HG03175 (cell line): ENCODE data around the gene ITIH4.

Source experiments
- ATAC-seq: cut with Tn5 transposase; IDR thresholded peaks from one replicate; pipeline ENCODE4 v1.9.1; 2021; ENCODE audit warnings: mild to moderate bottlenecking, moderate library complexity; ENCODE audit not compliant: unreplicated experiment

ITIH4 gene

DNA sequence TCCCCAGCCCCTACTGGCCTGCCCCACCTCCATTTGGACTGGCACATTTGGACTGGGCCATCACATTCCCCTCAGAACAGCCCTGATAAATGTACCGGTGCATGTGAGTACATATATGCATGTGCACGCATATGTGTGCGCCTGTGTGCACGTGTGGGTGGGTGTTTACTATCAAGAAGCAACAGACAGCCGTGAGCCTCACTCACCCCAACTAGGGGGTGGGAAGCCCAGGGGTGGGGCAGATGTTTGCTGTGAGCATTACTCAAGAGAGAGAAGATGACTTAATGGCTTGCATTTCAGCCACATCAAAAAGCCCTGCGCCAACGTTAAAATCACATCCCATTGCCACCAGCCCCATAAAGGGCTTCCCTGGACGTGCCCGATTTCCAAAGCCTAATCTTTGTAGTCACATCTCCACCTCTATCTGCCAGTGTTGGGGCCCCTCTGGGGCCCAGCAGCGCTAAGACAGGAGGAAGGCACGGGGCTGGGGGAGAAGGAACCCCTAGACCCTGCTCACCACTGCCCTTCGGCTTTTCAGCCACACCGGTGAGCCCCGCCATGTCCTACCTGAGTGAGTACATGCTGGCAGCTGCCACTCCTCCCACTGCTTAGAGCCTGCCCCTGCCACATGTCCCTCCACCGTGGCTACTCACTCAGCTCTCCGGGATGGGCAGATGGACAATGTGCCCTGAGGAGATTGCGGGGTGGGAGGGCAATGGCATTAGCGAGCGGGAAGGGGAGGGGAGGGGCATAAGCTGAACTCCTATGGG is 25.0 kb downstream of the ITIH4 start:
- no peak for ATAC-seq

DNA sequence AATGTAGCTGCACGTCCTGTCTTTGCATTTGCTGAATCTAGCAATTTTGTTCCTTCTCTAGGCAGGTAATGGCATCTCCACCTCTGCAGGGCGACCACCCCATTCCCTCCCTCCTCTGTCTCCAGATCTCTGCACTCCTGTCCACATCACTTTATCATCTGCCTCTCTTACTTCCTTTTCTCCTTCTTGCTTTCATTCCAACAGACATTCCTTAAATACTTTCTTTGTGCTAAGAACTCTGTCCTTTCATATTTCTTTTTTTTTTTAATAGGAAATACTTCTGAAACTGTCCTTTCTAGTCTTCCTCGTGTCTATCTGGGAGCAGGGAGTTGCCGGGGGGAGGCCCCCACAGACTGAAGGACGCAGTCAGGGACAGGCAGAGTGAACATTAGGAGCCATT is 28.6 kb downstream of the ITIH4 start:
- ATAC-seq, result no peak

DNA sequence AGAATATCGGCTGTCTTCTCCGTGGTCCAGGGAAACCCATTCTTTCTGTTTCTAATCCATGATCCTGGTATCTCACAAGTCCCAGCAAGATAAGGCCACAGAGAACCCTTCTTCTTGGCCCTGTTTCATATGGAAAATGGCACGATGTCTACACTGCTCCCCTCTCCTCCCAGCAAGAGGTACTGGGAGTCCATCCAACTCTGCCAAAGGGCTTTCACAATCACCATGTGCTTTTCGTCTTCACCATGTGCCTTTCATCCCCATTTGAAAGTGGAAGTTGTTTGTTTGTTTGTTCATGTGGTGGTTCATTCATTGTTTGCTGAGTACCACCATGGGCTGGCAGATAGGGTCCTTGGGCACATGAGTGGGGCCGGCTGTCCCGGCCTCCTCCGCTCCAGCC is 30.4 kb downstream of the ITIH4 start:
- ATAC-seq, result no peak

DNA sequence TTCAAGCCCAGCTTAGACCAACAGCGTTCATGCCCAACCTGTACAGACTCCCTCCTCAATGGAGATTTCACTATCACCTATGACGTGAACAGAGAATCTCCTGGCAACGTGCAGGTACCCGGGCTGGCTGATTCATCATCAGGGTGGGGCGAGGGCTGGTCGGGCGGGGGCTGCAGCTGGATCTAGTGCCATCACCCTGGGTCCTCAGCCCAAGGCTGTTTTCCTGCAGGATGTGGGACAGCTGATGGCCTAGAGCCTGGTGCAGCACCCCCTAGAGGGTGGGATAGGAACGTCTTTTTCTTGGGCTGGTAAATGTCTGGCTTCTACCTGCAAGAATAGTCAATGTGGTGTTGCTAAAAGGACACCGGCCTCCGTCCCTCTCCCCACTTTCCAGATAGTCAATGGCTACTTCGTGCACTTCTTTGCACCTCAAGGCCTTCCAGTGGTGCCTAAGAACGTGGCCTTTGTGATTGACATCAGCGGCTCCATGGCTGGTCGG is 31.4 kb downstream of the ITIH4 start:
- ATAC-seq, result no peak

DNA sequence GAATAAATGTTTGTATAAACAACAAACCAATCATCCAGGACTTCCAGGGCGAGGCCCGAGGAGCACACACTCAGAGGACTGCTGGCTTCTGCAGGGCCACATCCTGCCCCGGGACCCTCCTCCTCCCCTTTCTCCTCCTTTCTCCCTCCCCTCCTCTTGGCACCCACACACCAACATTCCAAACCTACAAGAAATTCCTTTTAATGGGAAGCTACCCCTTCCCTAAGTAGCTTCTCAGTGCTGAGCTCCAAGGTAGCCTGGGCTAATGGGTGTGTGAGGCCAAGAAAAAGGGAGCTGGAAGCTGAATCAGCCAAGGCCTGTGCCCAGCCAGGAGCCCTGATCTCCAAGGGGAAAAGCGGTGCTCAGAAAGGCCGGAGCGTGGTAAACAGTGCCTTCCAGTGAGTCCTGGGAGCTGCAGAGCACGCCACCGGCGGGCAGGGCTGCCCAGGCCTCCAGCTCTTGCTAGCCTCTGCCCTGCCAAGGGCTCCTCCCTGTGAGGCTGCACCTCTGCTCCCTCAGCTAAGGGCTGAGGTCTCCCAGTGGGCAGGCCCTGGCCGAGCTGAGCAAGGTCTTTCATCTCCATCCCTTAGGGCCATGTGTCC is 32.0 kb downstream of the ITIH4 start:
- ATAC-seq, result no peak

DNA sequence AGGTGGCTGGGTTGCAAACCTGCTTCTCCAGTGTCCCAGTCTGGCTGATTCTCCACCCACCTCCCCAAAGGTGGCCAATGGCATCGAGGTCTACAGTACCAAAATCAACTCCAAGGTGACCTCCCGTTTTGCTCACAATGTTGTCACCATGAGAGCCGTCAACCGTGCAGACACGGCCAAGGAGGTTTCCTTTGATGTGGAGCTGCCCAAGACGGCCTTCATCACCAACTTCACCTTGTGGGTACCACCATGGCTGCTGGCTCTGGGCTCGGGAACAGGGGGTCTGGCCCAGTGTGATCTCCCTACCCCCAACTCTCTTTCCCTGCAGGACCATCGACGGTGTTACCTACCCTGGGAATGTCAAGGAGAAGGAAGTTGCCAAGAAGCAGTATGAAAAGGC is 34.1 kb downstream of the ITIH4 start:
- ATAC-seq, result no peak

DNA sequence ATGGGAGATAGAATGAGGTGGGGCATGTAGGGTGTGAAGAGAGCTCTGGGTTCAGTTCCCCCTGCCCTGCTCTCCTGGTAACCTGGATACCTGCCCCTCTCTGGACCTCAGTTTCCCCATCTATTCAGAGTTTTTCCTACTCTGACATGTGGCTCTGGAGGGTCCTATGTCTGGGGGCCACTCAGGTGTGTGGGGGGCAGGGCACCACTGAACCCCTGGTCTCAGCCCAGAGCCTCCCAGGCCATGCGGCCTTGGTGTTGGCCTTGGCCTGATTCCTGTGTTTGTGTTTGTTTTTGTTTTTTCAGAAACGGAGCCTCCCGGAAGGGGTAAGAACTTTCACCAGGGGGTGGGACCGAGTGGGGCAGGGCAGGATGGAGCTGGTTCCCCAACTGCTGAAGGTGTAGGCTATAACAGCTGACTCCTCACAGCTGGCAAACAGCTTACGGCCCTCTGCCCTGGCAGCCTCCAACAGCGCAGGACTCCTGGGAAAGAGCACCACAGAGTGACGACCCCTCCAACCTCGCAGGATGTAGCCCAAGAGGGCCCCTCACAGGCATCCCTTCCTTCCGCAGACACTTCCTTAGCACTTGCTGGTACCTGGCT is 35.1 kb downstream of the ITIH4 start:
- ATAC-seq, result no peak

DNA sequence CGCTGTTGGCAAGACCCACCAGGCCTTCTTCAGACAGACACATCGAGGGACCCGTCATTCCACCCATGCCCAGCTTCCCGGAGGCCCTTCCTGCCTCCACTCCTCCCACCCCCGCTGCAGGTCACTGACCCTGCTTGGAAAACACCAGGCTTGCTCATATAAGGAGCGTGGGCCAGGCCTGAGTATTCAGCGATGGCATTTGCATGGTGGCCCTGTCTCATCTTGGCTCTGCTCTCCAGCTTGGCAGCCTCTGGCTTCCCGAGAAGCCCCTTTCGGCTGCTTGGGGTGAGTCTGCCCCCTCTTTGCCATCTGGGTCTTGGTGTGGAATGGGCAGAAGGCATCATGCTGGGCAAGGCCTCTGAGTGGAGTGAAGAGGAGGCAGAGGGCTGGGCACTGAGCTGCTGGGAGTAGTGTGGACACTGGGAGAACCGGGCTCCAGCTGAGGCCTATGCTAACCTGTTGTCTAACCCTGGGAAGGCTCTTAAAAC is 35.8 kb downstream of the ITIH4 start, which contains the start of gene ITIH3:
TSS of gene ITIH3 (plus strand) at position 185 of the 488 bp plus-strand sequence. CDS start at position 193, 8 bp downstream.
- no peak for ATAC-seq

DNA sequence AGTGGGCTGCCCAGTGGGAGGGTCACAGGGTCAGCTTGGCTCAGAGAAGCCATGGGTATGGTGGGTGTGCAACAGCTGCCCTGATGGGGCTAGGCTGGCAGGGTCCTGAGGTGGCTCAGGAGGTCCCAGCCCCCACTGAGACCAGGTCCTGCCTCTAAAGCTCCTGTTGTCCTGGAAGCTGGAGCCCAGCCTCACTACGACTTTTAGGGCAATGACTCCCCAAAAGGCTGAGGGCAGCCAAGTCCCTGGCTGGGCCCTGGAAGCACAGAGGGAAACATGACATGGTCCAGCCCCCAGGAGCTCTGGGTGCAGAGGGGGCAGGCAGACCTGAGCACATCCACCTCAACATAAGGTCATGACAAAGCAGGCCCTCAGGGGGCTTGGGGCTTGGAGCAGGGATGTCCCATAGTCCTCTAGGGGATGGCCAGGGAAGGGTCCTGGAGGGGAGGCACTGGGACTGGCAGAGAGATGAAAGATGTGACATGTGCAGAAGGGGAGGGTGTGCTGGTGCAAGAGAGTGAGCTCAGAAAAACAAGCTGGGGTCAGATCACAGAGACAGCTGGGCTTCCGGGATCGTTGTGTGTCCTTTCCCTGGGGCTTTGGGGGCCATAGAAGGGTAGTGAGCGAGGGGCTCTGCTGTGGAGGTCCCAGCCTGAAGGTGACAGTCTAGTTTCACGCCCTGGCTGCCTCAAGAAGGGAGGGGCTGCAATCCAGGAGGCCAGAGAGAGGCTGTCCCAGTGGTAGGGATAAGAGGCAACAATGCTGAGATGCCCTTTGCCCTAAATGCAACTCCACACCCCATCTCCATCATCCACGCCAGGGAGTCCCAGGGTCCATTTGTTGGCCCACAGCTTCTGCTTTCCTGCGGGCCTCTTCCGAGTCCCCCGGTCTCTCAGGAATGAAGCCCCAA is 36.5 kb downstream of the ITIH4 start:
- no peak for ATAC-seq

DNA sequence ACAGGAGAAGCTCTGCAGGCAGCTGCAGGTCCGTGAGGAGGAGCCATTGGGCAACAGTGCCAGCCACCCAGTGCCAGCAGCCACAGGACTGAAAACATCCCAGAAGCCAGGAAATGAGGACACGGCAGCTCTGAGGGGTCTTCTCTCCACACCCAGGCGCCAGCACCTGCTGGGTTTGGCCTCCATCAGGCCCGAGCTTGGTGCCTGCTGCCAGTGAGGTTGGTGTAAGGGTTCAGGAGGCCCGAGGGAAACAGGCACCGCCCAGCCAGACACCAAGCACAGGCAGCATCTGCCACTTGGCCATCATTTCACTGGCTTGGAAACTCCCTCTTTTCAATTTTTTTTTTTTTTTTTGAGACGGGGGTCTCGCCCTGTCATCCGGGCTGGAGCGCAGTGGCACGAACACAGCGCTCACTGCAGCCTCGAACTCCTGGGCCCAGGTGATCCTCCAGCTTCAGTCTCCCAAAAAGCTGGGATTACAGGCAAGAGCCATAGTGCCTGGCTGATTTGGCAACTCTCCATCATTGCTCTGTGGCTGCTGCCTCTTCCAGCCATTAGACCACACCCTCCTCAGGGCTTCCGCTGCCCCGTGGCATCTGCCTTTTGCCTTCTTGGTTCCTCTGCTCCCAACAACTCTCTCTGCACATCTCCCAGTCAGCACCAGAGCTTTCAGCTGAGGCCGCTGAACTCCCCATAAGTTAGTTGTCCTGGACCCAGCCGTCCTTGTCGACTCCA is 37.3 kb downstream of the ITIH4 start:
- ATAC-seq, result no peak

DNA sequence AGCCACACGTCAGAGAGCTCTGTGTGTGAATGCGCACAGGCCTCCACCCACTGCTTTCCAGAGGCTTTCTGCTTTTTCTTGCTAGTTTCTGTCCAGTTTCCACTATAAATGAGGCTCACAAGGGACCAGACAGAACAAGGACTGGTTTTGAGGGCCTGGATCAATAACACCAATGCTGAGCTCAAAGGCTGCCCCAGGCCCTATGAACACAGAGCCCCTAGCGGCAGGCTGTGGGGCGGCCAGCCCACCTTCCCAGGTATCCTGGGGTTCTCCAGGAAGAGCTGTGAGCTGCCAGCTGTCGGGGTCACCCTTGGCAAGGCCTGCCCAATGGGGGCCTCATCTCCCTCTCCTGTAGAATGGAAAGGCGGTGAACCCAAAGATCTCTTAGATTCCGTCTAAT is 38.1 kb downstream of the ITIH4 start:
- ATAC-seq, result no peak

DNA sequence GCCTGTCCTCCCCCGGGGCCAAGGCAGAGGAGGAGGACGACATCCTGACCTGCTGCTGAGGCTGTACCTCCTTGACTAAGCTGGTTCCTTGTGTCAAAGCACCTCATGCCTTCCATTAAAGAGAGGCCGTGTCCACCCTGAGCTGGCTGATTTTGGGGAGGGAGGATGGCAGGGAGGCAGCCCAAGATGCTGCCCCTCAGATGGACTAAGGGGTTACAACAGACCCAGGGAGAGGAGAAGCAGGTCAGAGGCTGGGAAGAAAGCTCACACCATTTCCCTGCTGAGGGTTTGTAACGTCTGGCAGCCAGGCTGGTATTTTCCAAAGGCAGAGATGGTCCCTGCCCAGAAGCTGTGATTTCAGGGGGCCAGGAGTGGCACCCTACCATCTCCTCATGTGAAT is 38.5 kb downstream of the ITIH4 start:
- ATAC-seq, result no peak

DNA sequence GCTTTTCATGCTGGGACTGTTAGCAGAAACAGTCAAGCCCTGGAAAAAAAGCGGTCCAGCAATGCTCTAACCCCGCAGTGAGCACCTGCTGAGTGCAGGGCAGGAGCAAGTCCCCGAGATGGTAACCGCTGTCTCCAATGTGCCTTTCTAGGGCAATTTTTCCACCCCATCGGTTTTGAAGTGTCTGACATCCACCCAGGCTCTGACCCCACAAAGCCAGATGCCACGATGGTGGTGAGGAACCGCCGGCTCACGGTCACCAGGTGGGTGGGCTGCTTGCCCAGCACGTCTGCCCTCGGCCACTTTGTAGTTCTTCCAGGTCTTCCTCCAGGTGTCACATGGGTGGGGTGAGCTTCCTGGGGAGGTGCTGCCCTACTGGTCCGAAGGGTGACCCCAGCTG is 39.1 kb downstream of the ITIH4 start:
- no peak for ATAC-seq

DNA sequence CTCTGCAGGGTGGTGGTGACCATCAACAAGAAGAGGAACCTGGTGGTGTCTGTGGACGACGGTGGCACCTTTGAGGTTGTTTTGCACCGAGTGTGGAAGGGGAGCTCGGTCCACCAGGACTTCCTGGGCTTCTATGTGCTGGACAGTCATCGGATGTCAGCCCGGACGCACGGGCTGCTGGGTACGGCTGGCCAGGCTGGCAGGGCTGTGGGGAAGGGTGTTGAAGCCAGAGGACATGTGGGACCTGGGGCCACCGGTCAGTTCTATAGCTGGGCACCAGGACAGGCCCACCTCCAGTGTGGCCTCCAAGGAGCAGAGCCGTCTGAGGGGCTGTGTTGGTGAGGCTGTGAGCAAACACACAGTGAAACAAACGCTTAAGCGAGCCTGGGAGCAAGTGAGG is 39.7 kb downstream of the ITIH4 start:
- ATAC-seq, result no peak

DNA sequence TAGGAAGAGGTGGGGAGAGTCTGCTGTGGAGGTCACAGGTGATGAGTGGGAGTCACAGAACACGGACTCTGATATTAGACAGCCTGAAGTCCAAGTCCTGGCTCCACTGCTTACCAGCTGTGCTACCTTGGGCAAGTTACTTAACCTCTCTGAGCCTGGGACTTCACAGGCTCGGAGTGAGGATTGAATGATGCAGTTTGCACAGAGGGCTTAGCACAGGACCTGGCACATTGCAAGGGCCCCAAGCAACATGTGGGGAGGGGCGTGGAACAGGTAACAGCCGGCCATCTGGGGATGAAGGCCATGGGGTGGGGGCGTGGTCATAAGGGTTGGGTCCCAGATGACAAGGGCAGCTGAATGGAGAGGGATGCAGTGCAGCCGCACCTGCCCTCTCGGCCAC is 40.1 kb downstream of the ITIH4 start:
- no peak for ATAC-seq

DNA sequence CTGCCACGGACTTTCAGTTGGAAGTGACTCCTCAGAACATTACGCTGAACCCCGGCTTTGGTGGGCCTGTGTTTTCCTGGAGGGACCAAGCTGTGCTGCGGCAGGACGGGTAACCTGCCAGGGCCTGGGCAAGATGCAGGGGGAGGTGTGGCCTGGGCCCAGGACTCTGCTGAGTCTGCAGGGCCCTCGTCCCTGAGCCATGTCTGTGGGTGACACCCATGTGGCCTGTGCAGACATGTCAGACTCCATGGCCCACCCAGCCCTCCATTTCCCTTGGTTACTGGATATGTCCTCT is 40.8 kb downstream of the ITIH4 start:
- ATAC-seq, result no peak

DNA sequence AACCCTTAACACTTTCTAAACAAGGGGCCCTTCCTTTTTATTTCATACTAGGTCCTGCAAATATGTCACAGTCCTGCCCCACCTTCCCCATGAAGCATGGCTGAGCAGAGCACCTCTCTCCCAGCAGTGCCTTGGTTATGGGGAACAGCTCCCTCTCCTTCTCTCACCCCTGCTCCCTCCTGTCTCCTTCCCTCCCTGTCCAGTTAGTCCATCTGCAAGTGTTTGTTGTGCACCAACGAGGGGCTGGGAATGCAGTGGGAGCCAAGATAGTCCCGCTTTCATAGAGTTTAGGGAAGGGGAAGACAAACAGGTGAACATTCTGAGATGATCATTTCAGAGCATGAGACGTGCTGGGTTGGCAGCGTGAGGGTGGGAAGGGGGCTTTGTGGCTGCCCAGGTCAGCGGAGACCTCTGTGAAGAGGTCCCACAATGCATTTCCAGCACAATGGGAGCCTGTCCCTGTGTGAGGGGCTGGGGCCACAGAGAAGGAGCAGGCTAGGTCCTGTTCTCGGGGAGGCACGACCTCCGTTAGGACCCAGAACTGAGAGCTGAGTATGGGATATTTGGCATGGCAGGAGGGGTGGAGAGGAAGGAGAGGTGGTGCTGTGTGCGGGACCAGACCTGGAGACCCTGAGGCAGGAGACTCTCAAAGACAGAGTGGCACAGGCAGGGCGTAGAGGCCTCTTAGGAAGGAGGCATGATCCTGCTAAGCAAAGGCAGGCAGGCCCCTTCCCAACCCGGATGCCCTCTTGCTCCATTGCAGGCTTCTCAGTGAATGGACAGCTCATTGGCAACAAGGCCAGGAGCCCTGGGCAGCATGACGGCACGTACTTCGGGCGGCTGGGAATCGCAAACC is 41.4 kb downstream of the ITIH4 start:
- ATAC-seq, result no peak

DNA sequence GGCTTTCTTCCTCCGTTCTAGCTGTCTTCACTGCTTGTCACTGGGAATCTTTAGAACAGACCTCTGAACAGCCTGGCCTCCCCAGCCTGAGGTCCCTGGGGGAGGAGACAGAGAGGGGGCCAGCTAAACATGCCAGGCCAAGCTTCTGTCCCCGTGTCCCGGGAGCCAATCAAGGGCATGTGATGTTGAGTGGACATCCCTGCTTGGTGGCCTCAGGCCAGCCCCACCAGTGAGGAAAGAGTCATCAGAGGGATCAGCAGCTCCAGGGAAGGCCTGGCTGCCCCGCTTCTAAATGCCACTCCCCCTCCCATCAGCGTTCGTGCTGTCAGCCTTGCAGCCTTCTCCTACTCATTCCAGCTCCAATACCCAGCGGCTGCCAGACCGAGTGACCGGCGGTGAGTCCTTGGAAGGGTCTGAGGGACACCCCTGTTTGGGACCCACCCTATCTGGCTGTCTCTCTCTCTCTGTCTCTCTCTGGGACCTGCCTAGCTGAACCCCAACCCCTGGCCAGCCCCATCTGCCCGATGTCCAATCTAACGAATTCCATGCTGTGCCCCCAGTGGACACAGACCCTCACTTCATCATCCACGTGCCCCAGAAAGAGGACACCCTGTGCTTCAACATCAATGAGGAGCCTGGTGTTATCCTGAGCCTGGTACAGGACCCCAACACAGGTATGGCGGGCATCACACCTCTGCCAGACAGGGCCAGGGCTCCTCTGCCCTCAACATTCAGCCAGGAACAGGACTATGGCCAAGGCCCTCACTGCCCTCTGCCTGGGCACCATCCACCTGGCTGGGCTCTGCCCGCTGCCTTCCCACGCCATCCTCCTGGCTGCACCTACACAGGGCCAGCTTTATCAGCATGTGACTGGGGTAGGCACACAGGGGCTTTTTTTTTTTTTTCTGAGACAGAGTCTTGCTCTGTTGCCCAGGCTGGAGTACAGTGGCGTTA is 42.5 kb downstream of the ITIH4 start:
- ATAC-seq, result no peak
